Small intestine (tissue), 7 donors: Measurements from ENCODE around the gene EFEMP2. TPM values are rescaled to one million over a fixed set of nuclear protein-coding genes. Genes with fewer than 3 reads are reported as not detected.

Experiments
- DNase-seq, 2 donors: peaks; one replicate each; pipeline versions ENCODE4 v3.0.0 to v3.0.0-alpha.2; 2013
- FAIRE-seq: peaks from 2 replicates; lab custom pipeline; 2012; peaks lifted over from hg19 to GRCh38; lab: Jason Lieb, UNC
- H3K27ac ChIP-seq, 3 donors: one replicate each; pipeline ENCODE4 v1.5.1; 2013; ENCODE audit warnings: low read length in 2 of 3, mild to moderate bottlenecking in 2 of 3, control low read depth in 1 of 3, inconsistent platforms in 1 of 3, low read depth in 1 of 3, moderate library complexity in 1 of 3
- H3K27me3 ChIP-seq, 3 donors: one replicate each; pipeline ENCODE4 v1.6.1; 2013; ENCODE audit warnings: low read length in 3 of 3, inconsistent platforms in 1 of 3; ENCODE audit not compliant: control insufficient read depth in 3 of 3, insufficient read depth in 3 of 3
- H3K36me3 ChIP-seq, 3 donors: one replicate each; pipeline ENCODE4 v1.6.1; 2013; ENCODE audit warnings: low read length in 3 of 3, inconsistent platforms in 1 of 3, low read depth in 1 of 3, mild to moderate bottlenecking in 1 of 3, moderate library complexity in 1 of 3; ENCODE audit not compliant: control insufficient read depth in 3 of 3, insufficient read depth in 2 of 3
- H3K4me1 ChIP-seq, 3 donors: one replicate each; pipeline ENCODE4 v1.6.1; 2013; ENCODE audit warnings: low read length in 2 of 3, inconsistent platforms in 1 of 3, low read depth in 1 of 3, mild to moderate bottlenecking in 1 of 3, moderate library complexity in 1 of 3; ENCODE audit not compliant: control insufficient read depth in 3 of 3, insufficient read depth in 2 of 3
- H3K4me3 ChIP-seq, 3 donors: one replicate each; pipeline ENCODE4 v1.5.1; 2013; ENCODE audit warnings: low read length in 3 of 3, control low read depth in 1 of 3, inconsistent platforms in 1 of 3, low read depth in 1 of 3, mild to moderate bottlenecking in 1 of 3, moderate library complexity in 1 of 3
- H3K9me3 ChIP-seq, 2 donors: one replicate each; pipeline ENCODE4 v1.6.1; 2013; ENCODE audit warnings: low read depth in 1 of 2, low read length in 1 of 2; ENCODE audit not compliant: control insufficient read depth in 2 of 2, insufficient read depth in 1 of 2
- WGBS, 3 donors: extraction: QIAGEN DNeasy Blood & Tissue Kit; methylation state at CpG; one replicate each; pipeline ENCODE4 v1.1.7; 2013; 5-methylcytosine and 5-hydroxymethylcytosine counted together
- polyA plus RNA-seq, 4 donors: library from polyadenylated mRNA; stranded (reverse) in 3 of 4; unstranded in 1 of 4; fragments of 200-250 nt in 3 of 4; fragments of 120-200 nt in 1 of 4; gene quantifications; one replicate each; pipeline versions ENCODE4 v1.2.1 to v1.2.3, GENCODE V29; 2013
- donor health status: healthy with polysubstance abuse.
- donor health status: control.
- donor health status: control.
- donor health status: Bipolar disorder and iron deficiency.
- donor health status: healthy.

The EFEMP2 gene
- polyA plus RNA-seq, 4 donors, result 4.7 to 18.0 (median 12.1) TPM

DNA sequence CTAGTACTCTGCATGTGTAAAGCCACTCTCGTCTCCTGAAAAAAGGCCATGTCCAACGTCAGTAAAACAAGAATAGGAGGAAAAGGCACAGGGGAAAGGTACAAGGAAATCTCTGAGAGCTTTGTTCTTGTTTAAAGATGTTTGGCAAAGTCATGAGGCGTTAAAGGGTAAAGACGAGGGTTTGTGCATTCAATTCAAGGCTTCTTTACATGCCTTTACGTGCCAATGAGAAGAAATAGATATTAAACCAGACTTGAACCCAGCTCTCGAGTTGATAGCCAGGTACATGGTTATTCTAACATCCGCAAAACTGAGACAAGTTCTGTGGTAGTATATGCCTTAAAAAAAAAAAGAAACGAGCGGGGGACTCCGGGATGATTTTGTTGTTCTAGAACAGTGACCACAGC lies 13.9 kb downstream of the EFEMP2 start:
- H3K27ac ChIP-seq, result peak overlapping the region; percentile 95 to 97 (median 97)
- peaks cover 10 to 58% (median 19%) of the 10 kb centered on the region in 3 donors for H3K36me3 ChIP-seq

DNA sequence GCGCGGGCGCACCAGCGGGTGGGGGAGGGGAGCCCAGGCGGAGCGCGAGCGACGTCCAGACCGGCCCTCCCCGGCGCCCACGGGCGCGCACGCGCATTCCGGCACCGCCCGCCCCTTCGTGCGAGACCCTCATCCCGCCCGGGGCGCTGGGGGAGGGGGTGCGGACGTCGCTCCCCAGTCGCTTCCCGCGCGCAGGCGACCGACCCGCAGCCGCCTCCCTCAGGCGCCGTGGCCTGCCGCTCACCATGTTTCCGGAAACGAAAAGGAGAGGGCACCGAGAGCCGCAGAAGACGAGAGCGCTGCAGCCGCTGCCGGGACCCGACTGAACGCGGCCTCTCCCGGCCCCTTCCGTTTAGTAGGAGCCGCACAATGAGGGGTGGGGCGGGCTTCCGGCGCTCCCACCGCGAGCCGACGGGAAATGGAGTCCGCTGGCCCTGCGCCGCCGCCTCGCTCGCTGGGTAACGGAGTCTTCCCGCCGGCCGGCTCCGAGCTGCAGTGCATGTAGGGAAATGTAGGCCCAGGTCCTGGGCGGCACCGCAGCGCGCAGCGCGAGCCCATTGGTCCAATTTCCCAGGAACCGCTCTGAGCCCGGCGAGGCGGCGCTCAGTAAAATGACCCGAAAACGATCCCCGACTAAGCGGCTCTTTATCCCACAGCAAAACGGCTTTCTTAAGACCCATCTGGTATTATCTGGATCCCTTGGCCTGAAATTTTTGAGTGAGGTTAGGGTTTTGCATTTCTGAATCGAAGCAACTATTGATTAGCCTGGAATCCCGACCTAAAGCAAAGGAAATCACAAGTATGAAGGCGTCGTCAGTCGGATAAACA lies 14.5 kb downstream of the EFEMP2 start, which contains the start of gene CFL1:
Gene CFL1, minus strand, starts transcription at position 328 of the 828 bp plus-strand sequence. Its CDS starts 81 bp downstream, at position 247.
- 0 to 1% (median 0%) methylated on average over 63 to 92 of the region's 92 CpGs for WGBS, 3 donors
- FAIRE-seq (no peak), DNase-seq (peak; percentile 97 to 99)
- Histone ChIP-seq H3K27ac (peak within 1 kb of the TSS; percentile 95 to 98 (median 97)), H3K36me3 (peaks cover 7 to 58% (median 20%) of the 10 kb centered on the region in 3 donors), H3K4me1 (peaks cover 3 to 63% (median 4%) of the 10 kb centered on the region in 3 donors), H3K9me3 (no peaks in the 10 kb centered on the region), H3K27me3 (no peaks in the 10 kb centered on the region), H3K4me3 (peak within 1 kb of the TSS; percentile 64 to 95 (median 91))

More for the DNA sequence above, 13.9 kb downstream of the EFEMP2 start:
- DNase-seq (no peak), FAIRE-seq (no peak)
- Histone ChIP-seq H3K27me3 (no peaks in the 10 kb centered on the region), H3K4me3 (peak overlapping the region; percentile 52 to 72 (median 64)), H3K9me3 (no peaks in the 10 kb centered on the region), H3K4me1 (peaks cover 0 to 56% (median 3%) of the 10 kb centered on the region in 3 donors)
- 0 to 1% (median 0%) methylated on average over 10 of the region's 10 CpGs for WGBS, 3 donors

GRCh38 chr11:65857500-65857852 lies 15.1 kb downstream of the EFEMP2 start:
- FAIRE-seq (no peak), DNase-seq (peak; percentile 38 to 76)
- H3K27ac ChIP-seq, result peak overlapping the region; percentile 95 to 98 (median 97)
- peaks cover 3 to 68% (median 9%) of the 10 kb centered on the region in 3 donors for H3K4me1 ChIP-seq
- WGBS, 3 donors, result 1% methylated on average over 24 to 49 of the region's 49 CpGs
- peaks cover 11 to 58% (median 23%) of the 10 kb centered on the region in 3 donors for H3K36me3 ChIP-seq
- no peaks in the 10 kb centered on the region for H3K27me3 ChIP-seq
- H3K9me3 ChIP-seq, result no peaks in the 10 kb centered on the region
- peak overlapping the region; percentile 64 to 95 (median 91) for H3K4me3 ChIP-seq

DNA sequence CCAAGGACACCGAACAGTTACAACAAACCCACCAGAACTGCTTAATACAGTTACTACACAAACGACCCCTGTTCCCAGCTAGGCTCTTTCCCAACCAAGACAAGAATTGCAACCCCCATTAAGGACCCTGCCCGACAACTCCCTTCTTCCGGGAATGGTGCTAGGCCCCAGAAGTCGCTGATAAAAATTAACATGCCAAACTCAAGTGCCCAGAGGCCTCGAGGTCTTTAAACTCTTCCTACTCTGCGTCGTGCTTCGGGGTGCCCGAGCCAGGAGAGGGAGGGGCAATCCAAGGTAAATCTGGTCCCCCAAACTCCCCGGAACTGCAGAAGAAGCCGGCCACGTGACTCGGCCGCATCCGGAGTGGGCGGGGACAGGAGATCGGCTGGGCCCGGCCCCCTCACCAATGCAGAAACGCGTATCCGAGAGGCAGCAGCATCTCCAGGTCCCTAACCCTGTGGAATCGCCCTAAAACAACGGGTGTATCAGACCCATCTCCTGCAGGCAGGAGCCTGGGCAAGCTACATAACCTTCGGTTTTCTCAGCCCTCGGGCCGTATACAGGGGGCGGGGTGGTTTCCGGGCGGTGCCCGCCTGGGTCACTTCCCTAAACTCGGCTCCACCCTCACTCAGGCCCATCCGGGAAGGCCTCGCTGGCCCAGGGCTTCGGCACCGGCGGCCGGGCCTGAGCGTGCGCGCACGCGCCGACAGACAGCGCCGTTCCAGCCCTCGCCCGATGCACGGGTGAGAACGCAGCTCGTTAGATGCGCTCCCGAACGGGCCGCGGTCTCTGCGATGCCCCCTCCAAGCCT lies 15.7 kb downstream of the EFEMP2 start:
- no peak for FAIRE-seq
- 1% methylated on average over 50 to 57 of the region's 57 CpGs for WGBS, 3 donors

DNA sequence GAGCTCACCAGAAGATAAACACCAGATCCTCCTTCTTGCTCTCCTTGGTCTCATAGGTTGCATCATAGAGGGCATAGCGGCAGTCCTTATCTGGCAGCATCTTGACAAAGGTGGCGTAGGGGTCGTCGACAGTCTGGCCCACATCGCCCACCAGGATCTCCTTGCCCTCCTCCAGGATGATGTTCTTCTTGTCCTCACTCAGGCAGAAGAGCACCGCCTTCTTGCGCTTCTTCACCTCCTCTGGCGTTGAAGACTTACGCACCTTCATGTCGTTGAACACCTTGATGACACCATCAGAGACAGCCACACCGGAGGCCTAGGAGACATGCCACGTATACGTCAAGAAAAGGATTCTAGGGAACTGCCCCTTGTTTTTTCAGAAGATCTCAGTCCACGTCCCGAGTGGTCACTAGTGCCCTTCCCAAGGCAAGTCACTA lies 16.7 kb downstream of the EFEMP2 start:
- H3K4me1 ChIP-seq, result peaks cover 0 to 70% (median 9%) of the 10 kb centered on the region in 3 donors
- no peak for FAIRE-seq
- WGBS, 3 donors, result 40 to 74% (median 44%) methylated on average over 15 of the region's 15 CpGs
- peak overlapping the region; percentile 95 to 98 (median 97) for H3K27ac ChIP-seq
- peak; percentile 20 to 39 for DNase-seq
- peak overlapping the region in 2 of 3 donors; percentile 64 to 95 for H3K4me3 ChIP-seq
- peaks cover 11 to 60% (median 28%) of the 10 kb centered on the region in 3 donors for H3K36me3 ChIP-seq
- no peaks in the 10 kb centered on the region for H3K27me3 ChIP-seq
- peaks cover 0 to 7% of the 10 kb centered on the region in 2 donors for H3K9me3 ChIP-seq

More for the DNA sequence above, 15.7 kb downstream of the EFEMP2 start:
- Histone ChIP-seq H3K9me3 (no peaks in the 10 kb centered on the region), H3K27me3 (no peaks in the 10 kb centered on the region), H3K27ac (peak overlapping the region; percentile 95 to 98 (median 97)), H3K4me1 (peaks cover 3 to 70% (median 9%) of the 10 kb centered on the region in 3 donors), H3K4me3 (peak overlapping the region; percentile 64 to 95 (median 91)), H3K36me3 (peaks cover 11 to 58% (median 28%) of the 10 kb centered on the region in 3 donors)
- peak; percentile 84 to 92 for DNase-seq

- FAIRE-seq, result no peak
- Histone ChIP-seq H3K36me3 (peaks cover 11 to 68% (median 28%) of the 10 kb centered on the region in 3 donors), H3K27me3 (no peaks in the 10 kb centered on the region), H3K4me3 (peak overlapping the region; percentile 11 to 95 (median 64)), H3K27ac (peak overlapping the region; percentile 95 to 98 (median 97)), H3K9me3 (peaks cover 0 to 9% of the 10 kb centered on the region in 2 donors), H3K4me1 (peaks cover 0 to 75% (median 9%) of the 10 kb centered on the region in 3 donors)
- no peak for DNase-seq
- WGBS, 3 donors, result 27 to 63% (median 50%) methylated on average over 15 of the region's 15 CpGs
Measured at GRCh38 chr11:65854852-65855837, 17.5 kb downstream of the EFEMP2 start.

DNA sequence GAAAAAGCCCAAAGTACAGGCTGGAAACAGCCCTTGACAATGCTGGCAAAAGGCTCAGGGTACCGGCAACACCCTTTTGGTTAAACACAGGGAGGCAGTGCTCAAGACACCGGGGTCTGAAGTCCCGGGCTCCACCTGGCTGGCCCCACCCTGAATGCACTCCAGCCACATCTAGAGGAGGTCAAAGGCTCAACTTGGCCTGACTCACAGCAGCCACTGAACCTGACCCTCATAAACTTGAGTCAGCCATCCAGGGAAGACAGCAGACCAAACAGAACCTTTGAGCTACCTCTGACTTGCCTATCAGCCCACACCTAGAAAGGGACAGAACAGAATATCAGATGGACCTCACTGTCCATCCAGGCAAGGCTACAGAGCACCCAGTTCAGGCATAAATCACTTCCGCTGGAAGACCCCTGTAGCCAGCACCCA lies 18.4 kb downstream of the EFEMP2 start:
- FAIRE-seq, result no peak
- Histone ChIP-seq H3K36me3 (peaks cover 11 to 75% (median 28%) of the 10 kb centered on the region in 3 donors), H3K9me3 (peaks cover 0 to 9% of the 10 kb centered on the region in 2 donors), H3K4me3 (peak overlapping the region in 1 of 3 donors; percentile 64), H3K4me1 (peaks cover 0 to 77% (median 9%) of the 10 kb centered on the region in 3 donors), H3K27me3 (no peaks in the 10 kb centered on the region), H3K27ac (peak overlapping the region; percentile 95 to 98 (median 97))
- 25 to 72% (median 45%) methylated on average over 4 of the region's 4 CpGs for WGBS, 3 donors
- peak; percentile 94 to 99 for DNase-seq
